Embryonic facial prominence (tissue), 1 donor: ENCODE measurements around the gene ZNF524.
A peak's percentile ranks its signal among the peaks of the same experiment; 100 is the strongest.
"Not testable (repeated sequence)": the region's sequence is repeated elsewhere in the genome, so short reads cannot be mapped to it uniquely, and the experiment has no call there.

Experiments
- DNase-seq: peaks from one replicate; pipeline ENCODE4 v3.0.0-alpha.2; 2016; ENCODE audit errors: extremely low spot score

Gene ZNF524

DNA sequence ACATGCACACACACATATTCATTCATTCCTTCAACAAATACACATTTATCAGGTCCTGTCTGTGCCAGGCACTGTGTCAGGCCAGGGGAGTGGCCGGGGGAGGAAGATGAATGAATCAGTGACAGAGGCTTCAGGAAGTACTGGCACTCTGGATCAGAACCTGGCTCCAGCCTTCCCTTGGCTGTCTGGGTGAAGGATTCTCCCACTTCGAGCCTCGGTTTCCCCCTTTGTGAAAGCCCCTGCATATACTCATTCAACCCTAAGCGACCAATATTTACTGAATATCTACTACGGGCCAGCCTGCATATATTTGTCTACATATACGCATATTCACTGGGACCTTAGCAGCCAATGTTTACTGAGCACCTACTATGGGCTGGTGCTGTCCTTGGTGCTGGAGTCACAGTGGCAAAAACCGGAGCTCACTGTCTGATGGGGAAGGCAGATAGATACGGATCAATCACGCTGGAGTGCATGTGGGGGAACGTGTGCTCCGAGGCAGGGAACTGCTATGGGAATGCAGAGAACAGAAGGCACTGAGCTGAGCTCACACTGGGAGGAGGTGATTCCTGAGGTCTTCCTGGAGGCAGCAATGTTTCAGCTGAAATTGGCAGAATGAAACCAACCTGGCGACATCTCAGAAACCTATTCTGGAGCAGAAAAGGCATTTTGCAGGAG lies 18.8 kb upstream of the ZNF524 start:
- no peak for DNase-seq

DNA sequence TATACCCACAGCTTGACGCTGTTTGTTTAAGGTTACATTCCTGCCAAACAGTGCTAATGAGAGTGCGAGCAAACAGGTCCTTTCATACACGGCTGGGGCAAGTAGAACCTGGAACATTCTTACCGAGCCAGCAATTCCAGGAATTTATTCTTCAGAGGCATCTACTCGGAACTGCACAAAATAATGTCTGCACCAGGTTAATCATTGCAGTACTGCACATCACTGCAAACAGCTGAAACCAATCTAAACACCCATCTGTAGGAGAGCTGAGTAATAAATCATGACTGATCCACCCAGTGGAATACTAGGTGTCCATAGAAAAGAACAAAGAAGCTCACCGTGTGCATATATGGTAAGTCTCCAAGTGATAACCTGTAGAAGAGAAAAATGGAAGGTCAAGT lies 18.3 kb upstream of the ZNF524 start:
- DNase-seq: no peak

DNA sequence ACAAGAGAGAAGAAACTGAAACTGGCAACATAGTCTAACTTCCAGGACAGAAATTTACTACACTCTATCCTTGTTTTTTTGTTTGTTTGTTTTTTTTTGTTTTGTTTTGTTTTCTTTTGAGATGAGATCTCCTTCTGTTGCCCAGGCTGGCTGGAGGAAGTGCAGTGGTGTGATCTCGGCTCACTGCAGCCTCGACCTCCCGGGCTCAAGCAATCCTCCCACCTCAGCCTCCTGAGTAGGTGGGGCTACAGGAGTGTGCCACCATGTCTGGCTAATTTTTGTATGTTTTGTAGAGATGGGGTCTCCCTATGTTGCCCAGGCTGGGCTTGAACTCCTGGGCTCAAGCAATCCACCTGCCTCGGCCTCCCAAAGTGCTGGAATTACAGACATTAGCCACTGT lies 17.8 kb upstream of the ZNF524 start:
- DNase-seq: not testable (repeated sequence)

DNA sequence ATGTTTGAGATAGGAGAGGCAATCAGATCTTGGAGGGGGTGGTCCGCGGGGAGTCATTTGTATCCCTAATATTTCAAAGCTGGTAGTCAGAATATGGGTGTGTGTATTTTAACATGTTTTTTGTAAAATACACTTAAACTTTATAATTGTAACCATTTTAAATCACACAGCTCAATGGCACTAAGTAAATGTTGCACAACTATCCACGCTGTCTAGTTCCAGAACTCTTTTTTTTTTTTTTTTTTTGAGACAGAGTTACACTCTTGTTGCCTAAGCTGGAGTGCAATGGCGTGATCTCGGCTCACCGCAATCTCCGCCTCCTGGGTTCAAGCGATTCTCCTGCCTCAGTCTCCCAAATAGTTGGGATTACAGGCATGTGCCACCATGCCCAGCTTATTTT lies 16.2 kb upstream of the ZNF524 start:
- DNase-seq: not testable (repeated sequence)

DNA sequence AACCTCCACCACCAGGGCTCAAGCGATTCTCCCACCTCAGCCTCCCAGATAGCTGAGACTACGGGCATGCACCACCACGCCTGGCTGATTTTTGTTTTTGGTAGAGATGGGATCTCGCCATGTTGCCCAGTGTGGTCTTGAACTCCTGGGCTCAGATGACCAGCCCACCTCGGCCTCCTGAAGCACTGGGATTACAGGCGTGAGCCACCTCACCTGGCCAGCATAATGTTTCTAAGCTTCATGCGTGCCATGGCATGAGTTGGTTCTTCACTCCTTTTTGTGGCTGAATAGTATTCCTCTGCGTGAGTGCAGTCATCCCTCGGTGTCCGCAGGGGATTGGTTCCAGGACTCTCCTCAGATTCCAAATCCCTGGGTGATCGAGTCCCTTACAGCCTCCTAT lies 15.2 kb upstream of the ZNF524 start:
- DNase-seq: no peak

DNA sequence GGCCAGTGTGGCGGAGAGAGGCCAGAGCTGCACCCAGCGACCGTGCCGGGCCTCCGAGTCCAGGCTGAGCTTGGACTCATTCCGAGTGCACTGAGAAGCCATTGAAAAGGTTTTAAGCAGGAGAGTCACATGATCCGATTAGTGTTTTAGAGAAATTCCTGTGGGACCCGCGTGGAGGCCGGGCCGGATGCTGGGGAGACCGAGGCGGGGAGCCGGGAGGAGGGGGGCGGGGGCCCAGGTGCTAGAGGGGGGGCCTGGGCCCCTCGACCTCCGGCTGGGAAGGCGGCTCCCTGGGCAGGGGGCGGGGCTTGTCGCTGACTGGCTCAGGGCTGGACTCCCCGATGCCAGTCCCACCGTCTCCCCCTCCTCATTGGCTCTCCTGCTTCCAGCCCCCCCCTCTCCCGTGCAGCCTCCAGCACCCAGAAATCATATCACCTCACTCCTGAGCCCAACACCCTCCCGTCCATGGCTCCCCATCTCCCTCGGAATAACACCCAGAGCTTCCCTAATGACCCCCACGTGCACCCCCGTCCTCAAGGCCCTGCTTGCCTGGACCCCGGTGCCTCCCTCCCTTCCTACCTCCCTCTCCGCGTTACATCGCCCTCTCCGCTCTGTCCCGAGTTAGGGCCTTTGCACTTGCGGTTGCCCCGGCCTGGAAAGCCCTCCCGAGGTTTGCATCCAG lies 14.3 kb upstream of the ZNF524 start:
- DNase-seq: peak; percentile 84

DNA sequence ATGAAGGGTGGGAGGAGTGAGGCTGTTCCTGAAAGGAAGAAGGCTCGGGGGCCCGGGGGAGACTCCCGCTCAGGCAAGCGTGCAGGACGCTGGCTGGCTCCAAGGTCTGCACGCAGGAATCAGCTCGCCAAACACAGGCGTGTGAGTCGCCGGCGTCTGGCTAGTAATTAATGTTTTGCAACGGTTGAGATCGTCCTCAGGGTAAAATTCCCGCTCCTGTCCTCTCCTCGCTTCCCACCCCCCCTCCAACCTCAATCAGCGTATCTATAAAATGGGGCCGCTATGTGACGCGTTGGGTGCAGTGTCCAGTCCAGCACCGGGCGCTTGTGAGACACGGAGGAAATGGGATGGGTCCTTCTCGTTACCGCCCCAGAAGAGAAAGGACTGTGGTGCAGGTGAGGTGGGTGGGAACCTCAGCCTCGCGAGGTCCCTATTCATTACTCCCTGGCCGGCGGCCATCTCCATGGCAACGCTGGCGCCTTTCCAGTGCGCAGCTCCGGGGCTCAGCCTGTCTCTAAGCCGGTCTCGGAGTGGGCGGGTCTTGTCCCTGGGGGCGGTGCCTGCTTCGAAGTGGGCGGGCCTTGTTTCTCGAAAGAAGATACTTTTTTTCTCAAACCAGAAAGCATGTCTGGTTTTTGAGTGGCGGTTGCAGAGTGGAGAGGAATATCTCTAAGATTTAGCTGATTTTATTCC lies 13.0 kb upstream of the ZNF524 start:
- peak; percentile 86 for DNase-seq

DNA sequence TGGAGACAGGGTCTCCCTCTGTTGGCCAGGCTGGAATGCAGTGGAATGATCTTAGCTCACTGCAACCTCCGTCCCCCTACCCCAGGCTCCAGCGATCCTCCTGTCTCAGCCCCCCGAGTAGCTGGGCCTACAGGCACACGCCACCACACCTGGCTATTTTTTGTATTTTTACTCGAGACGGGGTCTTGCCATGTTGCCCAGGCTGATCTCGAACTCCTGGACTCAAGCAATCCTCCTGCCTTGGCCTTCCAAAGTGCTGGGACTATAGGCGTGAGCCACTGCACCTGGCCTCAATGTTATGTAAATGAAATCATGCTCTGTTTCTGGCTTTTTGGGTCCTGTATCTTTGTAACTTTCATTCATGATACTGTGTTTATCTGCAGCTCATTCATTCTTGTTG lies 11.3 kb upstream of the ZNF524 start:
- no peak for DNase-seq

DNA sequence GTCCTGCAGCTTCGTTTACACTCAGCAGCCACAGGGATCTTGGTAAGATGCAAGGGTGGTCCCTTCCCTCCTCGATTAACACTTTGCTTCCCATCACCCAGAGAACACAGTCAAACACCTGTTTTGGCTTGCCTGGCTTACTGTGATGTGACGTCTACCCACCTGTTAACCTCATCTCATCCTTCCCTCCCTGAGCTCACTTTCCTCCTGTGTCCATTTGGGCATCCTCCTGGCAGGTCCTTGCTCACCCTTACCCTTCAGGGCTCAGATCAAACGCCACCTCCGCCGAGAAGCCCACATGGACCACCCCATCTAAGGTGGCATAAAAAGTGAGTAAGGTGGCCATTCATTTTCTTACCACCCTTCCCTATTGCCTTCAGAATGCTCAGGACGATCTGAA lies 10.0 kb upstream of the ZNF524 start:
- no peak for DNase-seq

DNA sequence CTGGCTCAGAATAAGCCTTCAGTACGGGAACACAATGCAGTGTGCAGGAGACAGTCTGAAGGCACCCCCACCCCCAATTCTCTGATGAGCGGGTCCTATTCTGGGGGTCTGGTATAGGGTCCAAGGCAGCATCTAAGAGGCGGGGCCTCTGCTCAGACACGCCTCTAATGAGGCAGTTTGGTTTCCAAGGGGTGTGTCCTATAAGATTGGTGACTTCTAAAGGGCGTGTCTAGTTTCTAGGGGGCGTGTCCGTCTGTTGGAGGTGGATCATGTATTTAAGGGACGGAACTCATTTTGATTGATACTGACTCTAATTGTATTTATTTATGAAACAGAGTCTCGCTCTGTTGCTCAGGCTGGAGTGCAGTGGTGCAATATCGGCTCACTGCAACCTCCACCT lies 9.5 kb upstream of the ZNF524 start:
- no peak for DNase-seq

DNA sequence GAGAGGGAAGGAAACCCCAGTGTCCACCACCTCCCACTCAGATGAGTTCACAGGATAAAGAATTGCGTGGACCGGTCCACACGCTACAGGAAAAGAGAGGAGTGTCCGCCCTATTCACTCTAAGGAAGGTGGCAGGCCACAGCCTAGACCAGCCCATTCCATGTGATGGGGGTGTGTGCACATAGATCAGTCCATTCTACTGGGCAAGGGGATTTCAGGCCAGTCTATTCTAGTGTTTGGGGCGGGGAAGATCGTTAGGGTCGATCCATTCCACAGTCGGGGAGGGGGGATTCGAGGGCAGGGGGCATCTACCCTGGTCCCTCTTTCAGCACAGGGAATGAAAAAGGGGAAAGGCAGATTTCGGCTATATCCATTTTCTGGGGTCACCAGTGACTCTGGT lies 8.5 kb upstream of the ZNF524 start:
- no peak for DNase-seq

DNA sequence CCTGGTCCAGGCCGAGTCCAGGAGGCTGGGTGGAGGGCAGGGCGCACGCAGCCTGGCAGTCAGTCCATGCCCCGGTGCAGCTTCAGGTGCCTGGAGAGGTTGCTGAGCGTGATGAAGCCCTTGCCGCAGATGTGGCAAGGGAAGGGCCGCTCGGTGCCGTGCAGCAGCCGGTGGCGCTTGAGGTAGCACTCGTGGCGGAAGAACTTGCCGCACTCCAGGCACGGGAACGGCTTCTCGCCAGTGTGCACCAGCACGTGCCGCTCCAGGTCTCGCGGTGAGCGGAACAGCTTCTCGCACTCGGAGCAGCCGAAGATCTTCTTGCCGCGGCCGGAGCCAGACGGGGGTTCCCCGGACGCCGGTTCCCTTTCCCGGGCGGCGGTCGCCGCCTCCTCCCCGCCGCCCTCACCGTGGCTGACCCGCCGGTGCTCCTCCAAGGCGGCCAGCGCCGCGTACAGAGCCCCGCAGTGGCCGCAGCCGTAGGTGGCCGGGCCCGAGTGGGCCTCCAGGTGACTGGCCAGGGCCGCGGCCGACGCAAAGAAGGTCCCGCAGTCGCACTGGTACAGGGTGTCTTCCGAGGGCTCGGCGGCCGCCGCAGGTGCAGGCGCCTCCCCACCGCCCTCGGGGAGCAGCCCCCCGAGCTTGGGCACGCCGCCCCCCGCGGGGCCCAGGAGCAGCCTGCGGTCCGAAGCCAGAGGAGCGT lies 7.5 kb upstream of the ZNF524 start:
- no peak for DNase-seq

DNA sequence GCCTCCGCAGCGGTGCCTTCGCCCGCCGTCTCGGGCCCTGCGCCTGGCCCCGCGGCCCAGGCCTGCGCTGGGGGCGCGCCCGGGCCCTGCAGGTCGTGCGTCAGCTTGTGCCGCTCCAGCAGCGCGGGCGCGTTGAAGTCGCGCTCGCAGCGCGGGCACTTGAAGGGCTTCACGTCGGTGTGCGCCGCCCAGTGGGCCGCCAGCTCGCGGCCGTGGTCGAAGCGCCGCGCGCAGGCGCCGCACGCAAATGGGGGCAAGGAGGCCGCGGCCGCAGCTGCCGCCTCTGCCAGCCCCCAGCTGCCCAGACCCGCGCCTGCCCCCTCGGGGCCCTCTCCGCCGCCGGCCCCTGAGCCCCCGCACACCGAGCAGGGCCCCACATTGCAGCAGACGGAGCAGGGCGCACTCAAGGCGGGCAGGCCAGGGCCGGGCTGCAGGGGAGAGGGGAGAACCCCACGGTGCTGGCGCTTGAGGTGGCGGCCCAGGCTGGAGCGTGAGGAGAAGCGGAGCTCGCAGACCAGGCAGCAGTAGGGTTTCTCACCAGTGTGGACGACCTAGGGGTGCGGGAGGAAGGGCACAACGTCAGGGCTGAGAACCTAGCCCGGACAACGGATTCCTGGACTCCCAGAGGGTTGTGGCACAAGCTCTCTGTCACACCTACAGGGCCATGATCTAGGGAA lies 6.9 kb upstream of the ZNF524 start:
- DNase-seq: no peak

DNA sequence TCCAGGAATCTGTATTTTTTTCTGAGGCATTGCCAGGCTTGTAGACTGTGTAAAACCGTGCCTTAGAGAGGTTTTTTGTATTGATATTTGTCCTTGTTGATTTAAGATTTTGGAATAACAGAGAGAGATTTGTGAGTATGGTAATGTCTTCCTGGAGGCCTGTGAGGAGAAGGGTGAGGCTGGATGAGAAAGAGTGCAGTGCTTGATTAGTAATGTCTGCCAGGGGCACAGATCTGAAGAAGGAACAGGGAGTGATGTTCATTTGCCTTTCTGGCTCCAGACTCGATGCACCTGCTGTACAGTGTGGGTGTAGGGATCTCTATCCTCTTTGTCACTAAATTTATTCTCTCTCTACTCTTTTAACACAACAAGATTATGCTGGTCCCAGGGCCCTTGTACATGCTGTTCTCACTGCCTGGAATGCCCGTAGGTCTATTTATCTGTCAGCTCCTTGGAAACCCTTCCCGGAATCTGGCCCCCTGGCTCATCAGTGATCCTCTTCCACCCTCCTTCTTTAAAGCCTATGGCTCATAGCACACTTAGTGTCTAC lies 5.0 kb upstream of the ZNF524 start:
- no peak for DNase-seq

DNA sequence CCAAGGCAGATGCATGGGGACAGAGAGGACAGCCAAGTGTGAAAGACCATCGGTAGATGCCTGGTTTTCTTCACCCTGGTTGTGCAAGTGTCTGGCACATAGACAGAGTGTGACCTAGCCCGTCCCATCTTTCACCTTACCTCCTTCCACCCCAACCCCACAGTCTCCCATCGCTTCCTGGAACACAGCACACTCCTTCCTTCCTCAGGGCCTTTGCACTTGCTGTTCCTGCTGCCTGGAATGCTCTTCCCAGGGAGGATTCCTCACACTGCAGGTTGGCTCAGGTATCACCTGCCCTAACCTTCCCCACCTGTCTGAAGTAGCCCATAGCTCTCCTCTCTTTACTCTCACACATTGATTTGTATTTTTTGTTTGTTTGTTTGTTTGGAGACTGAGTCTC lies 3.8 kb upstream of the ZNF524 start:
- no peak for DNase-seq

DNA sequence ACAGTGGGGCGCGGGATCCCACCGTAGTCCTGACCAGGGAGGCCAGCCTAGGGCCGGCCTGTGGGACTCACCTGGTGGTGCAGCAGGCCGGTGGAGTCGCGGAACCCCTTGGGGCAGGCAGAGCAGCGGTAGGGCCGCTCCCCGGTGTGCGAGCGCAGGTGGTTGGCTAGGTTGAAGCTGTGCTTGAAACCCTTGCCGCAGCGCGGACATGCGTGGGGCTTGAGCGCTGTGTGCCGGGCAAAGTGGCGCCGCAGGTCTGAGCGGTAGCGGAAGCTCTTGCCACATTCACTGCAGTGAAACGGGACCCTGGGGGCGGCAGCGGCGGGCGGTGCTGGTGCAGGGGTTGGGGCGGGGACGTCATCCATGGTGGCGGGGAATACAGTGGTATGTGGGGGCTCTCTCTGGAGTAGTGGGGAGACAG lies 2.6 kb upstream of the ZNF524 start:
- DNase-seq: no peak

DNA sequence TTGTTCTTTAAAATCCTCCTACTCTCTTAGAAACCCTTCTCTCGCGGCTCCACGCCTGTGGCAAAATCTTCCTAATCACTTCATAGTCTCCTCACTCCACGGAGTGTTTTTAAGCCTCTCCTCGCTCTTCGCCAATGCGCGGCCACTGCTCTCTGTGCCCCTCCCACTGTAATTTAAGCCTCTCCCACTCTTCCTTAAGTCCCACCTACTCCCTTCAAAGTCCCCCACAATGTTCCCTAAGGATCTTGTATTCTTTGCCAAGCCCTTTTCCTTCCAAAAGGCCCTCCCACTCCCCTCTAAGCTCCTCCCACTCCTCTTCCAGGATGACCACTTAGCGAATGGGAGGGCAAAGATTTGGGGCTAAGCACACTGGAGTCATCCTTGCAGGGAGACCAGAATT lies 2.1 kb upstream of the ZNF524 start:
- DNase-seq: no peak

DNA sequence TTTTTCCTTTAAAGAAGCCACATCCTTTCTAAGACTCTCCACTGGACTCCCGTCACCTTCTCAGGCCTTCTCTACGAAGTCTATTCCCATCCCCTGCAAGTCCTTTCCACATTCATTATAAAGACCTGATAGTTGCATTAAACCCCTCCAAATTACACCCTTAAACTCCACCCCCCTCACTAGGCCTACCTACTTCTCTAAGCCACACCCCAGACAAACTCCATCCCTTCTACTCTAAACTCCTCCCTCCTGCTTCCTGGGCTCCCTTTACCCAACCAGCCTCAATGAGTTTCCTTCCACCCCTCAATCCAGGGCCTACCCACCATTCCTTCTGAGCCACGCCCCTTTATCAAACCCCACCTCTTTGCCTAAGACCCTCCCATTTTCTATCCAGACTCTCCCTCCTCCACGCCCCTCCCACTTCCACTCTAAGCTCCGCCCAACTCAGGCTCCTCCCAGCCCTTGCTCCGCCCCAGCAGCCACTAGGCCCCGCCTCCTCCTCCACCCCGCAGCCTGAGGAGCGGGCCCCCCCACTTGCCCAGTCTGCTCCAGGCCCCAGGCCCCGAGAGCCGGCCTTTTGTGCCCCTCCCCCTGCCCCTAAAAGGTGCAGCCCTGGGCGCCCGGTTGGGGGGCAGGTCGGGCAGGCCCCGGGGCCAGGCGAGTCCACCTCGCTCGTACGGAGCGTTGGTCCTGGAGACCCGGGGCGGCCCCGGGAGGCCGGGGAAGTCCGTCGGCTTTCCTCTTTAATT lies 1.2 kb upstream of the ZNF524 start:
- DNase-seq: peak; percentile 92

DNA sequence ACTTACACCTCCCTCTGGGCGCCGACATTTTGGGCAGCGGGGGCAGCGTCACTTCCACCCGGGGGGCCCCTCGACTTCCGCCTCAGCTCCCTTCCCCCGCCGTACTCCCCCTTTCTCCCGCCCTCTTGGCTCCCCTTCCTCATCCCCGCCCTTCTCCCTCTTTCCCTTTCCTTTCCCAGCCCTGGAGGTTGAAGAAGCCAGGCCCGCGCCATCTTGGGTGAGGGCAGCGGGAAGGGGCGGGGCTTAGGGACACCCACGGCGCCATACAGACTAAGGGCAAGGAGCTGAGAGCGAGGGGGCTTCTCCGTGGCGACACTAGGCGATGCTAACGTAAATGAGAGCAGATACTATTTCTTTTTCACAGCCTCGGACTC lies 633 bp upstream of the ZNF524 start, which contains the start of gene FIZ1:
TSS of gene FIZ1 (minus strand) at position 50 of the 374 bp plus-strand sequence. CDS start 1,652 bp downstream, outside the sequence.
- DNase-seq: peak; percentile 99

DNA sequence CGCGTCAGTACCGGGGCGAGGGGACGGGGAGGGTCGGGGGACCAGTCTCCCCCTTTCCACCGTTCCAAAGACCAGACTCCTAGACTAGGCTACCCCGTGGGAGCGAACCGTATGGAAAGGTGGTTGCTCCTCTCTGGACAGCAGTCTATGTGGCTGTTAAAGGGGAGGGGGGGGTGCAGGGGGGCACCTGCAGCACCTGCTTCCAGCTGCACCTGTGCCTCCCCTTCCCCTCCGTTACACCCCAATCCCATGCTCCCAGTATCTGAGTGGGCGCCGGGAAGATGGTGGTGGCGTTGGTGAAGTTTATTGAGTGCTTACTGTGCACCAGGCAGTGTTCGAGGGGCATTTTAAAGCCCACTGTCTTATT lies 557 bp downstream of the ZNF524 start:
- DNase-seq: no peak

DNA sequence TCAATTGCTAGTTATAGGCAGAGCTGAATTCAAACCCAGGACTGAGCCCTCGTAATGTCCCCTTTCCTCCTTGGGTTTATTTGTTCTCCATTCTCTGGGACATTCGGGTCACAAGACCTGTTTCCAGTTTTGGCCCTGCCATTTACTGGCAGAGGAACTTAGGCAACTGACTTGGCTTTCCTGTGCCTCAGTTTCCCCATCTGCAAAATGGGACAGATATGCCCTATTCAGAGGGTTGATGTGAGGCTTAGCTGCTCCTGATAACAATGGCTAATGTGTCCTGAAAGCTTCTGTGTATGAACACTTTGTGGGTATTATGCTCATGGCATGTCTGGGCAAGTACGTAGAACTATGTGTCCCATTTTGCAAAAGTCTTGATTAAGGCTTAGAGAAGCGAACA lies 996 bp downstream of the ZNF524 start:
- DNase-seq: no peak
